GM12864 (cell line): ENCODE results near the gene ZNF691.
"Not testable (repeated sequence)": the region's sequence is repeated elsewhere in the genome, so short reads cannot be mapped to it uniquely, and the experiment has no call there.

ENCODE experiments used
- DNase-seq: peaks from one replicate; pipeline ENCODE4 v3.0.0-alpha.2; 2011; ENCODE audit warnings: low read depth
- H3K4me3 ChIP-seq: 2 replicates; pipeline ENCODE4 v1.5.1; 2011; ENCODE audit warnings: mild to moderate bottlenecking, low read depth, low read length, control low read depth
- TF ChIP-seq, protein P1 (sequence below): IDR thresholded peaks from 2 replicates; pipeline ENCODE4 v1.5.1; 2011; ENCODE audit warnings: low read depth, mild to moderate bottlenecking, moderate library complexity, low read length, control low read depth, inconsistent platforms; ENCODE audit errors: missing control alignments

ZNF691 gene

DNA sequence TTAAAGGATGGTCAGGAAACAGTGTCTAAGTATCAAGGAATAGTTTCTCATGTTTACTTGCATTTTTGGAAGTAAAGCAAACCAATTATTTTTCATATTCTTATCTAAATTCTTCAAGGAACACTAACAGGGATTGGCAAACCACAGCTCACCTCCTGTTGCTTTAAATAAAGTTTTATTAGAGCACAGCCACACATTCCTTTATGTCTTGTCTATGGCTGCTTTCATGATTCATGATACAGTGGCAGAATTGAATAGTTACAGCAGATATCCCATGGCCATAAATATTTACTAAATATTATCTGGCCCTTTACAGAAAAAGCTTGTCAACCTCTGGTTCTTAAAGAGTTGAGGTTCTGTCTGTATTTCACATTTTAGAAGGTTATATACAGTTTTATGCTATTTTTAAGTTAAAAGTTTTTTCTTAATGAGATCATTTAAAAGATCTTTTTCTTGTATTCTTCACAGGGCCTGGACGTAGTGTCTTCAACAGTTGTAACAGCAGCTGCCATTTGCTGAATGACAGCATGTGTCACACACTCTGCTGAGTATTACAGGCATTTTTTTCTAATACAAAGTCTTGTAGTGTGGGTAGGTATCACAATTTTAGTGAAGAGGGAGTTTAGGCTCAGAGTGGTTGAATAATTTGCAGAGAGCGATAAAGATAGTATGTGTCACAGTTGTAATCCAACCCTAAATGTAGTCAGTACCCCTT is 2.6 kb downstream of the ZNF691 start:
- H3K4me3 ChIP-seq, result no peak overlapping the region
- TF ChIP-seq, protein P1, sequence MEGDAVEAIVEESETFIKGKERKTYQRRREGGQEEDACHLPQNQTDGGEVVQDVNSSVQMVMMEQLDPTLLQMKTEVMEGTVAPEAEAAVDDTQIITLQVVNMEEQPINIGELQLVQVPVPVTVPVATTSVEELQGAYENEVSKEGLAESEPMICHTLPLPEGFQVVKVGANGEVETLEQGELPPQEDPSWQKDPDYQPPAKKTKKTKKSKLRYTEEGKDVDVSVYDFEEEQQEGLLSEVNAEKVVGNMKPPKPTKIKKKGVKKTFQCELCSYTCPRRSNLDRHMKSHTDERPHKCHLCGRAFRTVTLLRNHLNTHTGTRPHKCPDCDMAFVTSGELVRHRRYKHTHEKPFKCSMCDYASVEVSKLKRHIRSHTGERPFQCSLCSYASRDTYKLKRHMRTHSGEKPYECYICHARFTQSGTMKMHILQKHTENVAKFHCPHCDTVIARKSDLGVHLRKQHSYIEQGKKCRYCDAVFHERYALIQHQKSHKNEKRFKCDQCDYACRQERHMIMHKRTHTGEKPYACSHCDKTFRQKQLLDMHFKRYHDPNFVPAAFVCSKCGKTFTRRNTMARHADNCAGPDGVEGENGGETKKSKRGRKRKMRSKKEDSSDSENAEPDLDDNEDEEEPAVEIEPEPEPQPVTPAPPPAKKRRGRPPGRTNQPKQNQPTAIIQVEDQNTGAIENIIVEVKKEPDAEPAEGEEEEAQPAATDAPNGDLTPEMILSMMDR, result no peak
- no peak for DNase-seq

DNA sequence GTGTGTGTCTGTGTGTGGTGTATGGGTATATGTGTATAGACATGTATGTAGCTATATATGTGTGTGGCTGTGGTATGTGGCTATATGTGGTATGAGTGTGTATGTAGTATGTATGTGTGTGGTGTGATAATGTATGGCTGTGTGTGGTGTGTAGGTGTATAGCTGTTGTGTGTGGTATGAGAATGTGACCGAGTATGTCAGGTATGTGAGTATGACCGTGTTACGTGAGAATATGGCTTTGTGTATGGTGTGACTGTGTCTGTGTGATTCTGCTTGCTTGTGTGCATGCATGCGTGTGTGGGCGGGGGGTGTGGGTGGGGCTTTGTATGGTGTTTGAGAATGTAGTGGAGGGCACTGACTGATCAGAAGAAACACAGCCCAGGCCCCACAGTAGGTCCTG is 3.5 kb downstream of the ZNF691 start:
- no peak for DNase-seq
- H3K4me3 ChIP-seq, result no peak overlapping the region
- TF ChIP-seq, protein P1, result no peak

GRCh38 chr1:42851420-42851819 is 5.0 kb downstream of the ZNF691 start:
- DNase-seq, result no peak
- H3K4me3 ChIP-seq, result no peak overlapping the region
- TF ChIP-seq, protein P1, result no peak

GRCh38 chr1:42851960-42852607 is 5.7 kb downstream of the ZNF691 start:
- H3K4me3 ChIP-seq, result no peak overlapping the region
- TF ChIP-seq, protein P1, result no peak
- no peak for DNase-seq

DNA sequence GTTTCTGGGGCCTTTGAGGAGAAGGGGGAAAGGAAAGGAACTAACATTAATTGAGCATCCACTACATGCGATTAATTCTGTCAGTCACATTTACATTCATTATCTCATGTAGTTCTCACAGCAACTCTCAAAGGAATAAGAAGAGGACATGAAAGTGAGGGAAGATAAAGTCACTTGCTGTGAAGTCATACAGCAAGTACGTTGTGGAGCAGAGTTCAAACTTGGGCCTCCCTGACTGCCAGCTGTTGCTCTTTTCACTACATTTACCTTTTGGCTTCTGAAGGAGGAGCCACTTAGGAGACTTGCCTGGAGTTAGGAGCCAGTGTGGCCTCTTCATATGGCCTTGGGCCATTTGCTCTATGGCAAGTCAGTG is 6.2 kb downstream of the ZNF691 start:
- H3K4me3 ChIP-seq, result no peak overlapping the region
- DNase-seq, result no peak
- TF ChIP-seq, protein P1, result no peak

DNA sequence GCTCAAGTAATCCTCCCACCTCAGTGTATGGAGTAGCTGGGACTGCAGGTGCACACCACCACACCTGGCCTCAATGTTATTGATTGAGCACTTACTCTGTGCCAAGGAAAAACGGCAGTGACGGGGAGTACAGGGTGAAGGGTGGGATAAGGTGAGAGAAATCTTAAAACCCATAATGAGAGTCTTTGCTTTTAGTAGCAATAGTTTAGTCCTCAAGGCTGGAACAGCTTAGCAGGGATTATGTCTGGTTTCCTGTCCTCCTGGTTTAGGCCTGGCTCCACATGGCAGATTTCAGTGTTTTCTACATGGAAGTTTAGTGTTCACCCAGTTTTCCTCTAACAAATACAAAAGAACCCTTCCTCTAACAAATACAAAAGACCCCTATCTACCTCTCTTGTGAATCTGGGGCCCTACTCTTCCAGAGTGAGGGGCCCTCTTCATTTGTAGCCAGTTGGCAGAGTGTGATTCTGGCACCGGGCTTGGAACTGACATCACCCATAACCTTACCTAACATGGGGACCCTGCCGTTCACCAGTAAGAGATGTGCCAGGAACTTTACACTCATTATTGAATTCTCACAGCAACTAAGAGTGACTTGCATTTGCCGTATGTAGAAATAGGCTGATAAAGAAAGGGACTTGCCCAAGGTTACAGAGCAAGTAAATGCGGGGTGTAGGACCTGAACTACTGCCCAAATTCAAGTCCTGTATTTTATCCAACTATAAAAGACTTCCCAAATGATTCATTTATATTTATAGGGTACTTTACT is 6.9 kb downstream of the ZNF691 start:
- TF ChIP-seq, protein P1, result no peak
- H3K4me3 ChIP-seq, result no peak overlapping the region
- DNase-seq, result no peak

DNA sequence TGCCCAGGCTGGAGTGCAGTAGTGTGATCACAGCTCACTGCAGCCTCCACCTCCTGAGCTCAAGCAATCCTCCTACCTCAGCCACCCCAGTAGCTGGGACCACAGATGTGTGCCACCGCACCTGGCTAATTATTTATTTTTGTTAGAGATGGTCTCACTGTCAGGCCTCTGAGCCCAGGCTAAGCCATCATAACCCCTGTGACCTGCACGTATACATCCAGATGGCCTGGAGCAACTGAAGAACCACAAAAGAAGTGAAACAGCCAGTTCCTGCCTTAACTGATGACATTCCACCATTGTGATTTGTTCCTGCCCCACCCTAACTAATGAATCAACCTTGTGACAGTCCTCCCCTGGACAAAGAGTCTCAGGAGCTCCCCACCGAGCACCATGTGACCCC is 10.1 kb downstream of the ZNF691 start:
- not testable (repeated sequence) for H3K4me3 ChIP-seq, DNase-seq

DNA sequence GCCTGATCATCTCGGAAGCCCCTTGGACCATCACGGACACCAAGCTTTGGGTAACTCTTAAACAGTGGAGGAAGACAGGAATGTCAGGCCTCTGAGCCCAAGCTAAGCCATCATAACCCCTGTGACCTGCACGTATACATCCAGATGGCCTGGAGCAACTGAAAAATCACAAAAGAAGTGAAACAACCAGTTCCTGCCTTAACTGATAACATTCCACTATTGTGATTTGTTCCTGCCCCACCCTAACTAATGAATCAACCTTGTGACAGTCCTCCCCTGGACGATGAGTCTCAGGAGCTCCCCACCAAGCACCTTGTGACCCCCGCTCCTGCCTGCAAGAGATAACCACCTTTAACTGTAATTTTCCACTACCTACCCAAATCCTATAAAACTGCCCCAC is 13.0 kb downstream of the ZNF691 start:
- H3K4me3 ChIP-seq, DNase-seq: not testable (repeated sequence)
